ES-I3 (cell line): ENCODE data around the gene ANKRD11.

Experiments used
- H3K36me3 ChIP-seq: 2 replicates; pipeline ENCODE4 v1.6.1; 2013; ENCODE audit warnings: mild to moderate bottlenecking, low read length, control low read depth, moderate library complexity; ENCODE audit not compliant: insufficient read depth
- H3K4me1 ChIP-seq: 2 replicates; pipeline ENCODE4 v1.6.1; 2013; ENCODE audit warnings: mild to moderate bottlenecking, control low read depth, low read length; ENCODE audit not compliant: insufficient read depth
- H3K9ac ChIP-seq: 2 replicates; pipeline ENCODE4 v1.6.1; 2013; ENCODE audit warnings: low read depth, mild to moderate bottlenecking, low read length, moderate library complexity
- H3K9me3 ChIP-seq: 2 replicates; pipeline ENCODE4 v1.6.1; 2013; ENCODE audit warnings: mild to moderate bottlenecking, low read length, moderate library complexity; ENCODE audit not compliant: control insufficient read depth, insufficient read depth

ANKRD11 gene

GRCh38 chr16:89358030-89359005 is 132.0 kb downstream of the ANKRD11 start:
- no peak overlapping the region for H3K9ac ChIP-seq
- H3K36me3 ChIP-seq = peaks cover 17% of the 10 kb centered on the region
- H3K9me3 ChIP-seq = no peaks in the 10 kb centered on the region
- peaks cover 38% of the 10 kb centered on the region for H3K4me1 ChIP-seq

- Histone ChIP-seq H3K36me3 (peaks cover 17% of the 10 kb centered on the region), H3K9ac (no peak overlapping the region), H3K4me1 (peaks cover 37% of the 10 kb centered on the region), H3K9me3 (no peaks in the 10 kb centered on the region)
Measured at GRCh38 chr16:89357055-89357816, 133.1 kb downstream of the ANKRD11 start.

GRCh38 chr16:89355686-89356085 is 134.7 kb downstream of the ANKRD11 start:
- Histone ChIP-seq H3K4me1 (peaks cover 22% of the 10 kb centered on the region), H3K36me3 (peaks cover 9% of the 10 kb centered on the region; the same call in 1 of the 2 replicates), H3K9ac (no peak overlapping the region), H3K9me3 (no peaks in the 10 kb centered on the region)

GRCh38 chr16:89355007-89355406 is 135.4 kb downstream of the ANKRD11 start:
- no peak overlapping the region for H3K9ac ChIP-seq
- H3K9me3 ChIP-seq = no peaks in the 10 kb centered on the region
- 0 out of 2 replicates have a peak, but pooled peaks cover 2% of the 10 kb centered on the region for H3K36me3 ChIP-seq
- H3K4me1 ChIP-seq = peaks cover 17% of the 10 kb centered on the region; the same call in 1 of the 2 replicates

DNA sequence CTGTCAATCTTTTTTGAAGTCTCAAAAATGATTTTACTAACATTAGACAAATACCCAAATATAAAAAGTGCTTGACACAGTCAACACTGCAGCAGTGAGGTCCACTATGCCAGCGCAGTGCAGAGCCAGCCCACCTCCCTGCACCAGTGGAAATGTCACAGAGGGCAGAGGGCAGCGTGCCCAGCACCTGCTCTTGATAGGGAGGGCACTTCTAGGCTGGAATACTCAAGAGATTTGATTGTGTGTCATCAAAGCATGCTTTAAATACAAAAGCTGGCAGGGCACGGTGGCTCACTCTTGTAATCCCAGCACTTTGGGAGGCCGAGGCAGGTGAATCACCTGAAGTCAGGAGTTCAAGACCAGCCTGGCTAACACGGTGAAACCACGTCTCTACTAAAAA is 136.0 kb downstream of the ANKRD11 start:
- Histone ChIP-seq H3K9me3 (no peaks in the 10 kb centered on the region), H3K9ac (no peak overlapping the region), H3K4me1 (peaks cover 17% of the 10 kb centered on the region; the same call in 1 of the 2 replicates), H3K36me3 (no peaks in the 10 kb centered on the region)

- H3K36me3 ChIP-seq = no peaks in the 10 kb centered on the region
- H3K9me3 ChIP-seq = no peaks in the 10 kb centered on the region
- no peak overlapping the region for H3K9ac ChIP-seq
- peaks cover 14% of the 10 kb centered on the region; the same call in 1 of the 2 replicates for H3K4me1 ChIP-seq
Measured at GRCh38 chr16:89352091-89352681, 138.2 kb downstream of the ANKRD11 start.

- no peaks in the 10 kb centered on the region for H3K36me3 ChIP-seq
- no peaks in the 10 kb centered on the region for H3K9me3 ChIP-seq
- peaks cover 15% of the 10 kb centered on the region; the same call in 1 of the 2 replicates for H3K4me1 ChIP-seq
- H3K9ac ChIP-seq = no peak overlapping the region
Measured at GRCh38 chr16:89351645-89352044, 138.7 kb downstream of the ANKRD11 start.

DNA sequence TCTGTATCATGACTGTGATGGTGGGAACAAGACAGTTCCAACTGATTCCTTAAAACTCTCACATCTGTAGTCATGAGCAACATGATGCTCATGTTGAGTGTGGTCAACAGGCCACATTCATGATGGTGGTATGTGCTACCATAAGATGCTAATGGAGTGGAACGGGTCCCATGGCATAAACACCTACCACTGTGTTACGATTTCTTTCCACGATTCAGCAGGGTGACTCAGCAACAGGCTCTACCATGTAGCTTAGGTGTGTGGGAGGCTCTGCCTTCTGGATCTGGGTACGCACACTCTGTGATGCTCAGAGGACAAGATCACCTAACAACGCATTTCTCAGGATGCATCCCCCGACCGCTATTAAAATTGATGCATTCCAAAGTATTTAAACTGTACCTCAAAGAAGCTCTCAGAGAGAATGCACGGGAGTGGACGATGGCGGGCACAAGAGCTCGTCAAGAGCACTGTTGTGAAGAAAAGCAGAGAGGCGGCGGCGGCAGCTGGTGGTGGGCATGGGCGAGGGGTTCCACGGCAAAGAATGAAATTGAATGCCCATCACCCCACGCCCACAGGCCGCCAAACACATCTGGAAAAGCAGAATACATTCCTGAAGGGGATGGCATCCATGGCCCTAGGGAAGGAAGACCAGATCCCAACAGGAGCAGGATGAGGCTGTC is 139.5 kb downstream of the ANKRD11 start:
- Histone ChIP-seq H3K36me3 (no peaks in the 10 kb centered on the region), H3K4me1 (peaks cover 20% of the 10 kb centered on the region), H3K9ac (no peak overlapping the region), H3K9me3 (no peaks in the 10 kb centered on the region)

- Histone ChIP-seq H3K4me1 (peaks cover 24% of the 10 kb centered on the region), H3K9ac (no peak overlapping the region), H3K9me3 (no peaks in the 10 kb centered on the region), H3K36me3 (no peaks in the 10 kb centered on the region)
Measured at GRCh38 chr16:89349947-89350633, 140.3 kb downstream of the ANKRD11 start.

GRCh38 chr16:89347807-89348206 is 142.6 kb downstream of the ANKRD11 start:
- H3K36me3 ChIP-seq = no peaks in the 10 kb centered on the region
- peaks cover 24% of the 10 kb centered on the region for H3K4me1 ChIP-seq
- H3K9me3 ChIP-seq = no peaks in the 10 kb centered on the region
- H3K9ac ChIP-seq = no peak overlapping the region

DNA sequence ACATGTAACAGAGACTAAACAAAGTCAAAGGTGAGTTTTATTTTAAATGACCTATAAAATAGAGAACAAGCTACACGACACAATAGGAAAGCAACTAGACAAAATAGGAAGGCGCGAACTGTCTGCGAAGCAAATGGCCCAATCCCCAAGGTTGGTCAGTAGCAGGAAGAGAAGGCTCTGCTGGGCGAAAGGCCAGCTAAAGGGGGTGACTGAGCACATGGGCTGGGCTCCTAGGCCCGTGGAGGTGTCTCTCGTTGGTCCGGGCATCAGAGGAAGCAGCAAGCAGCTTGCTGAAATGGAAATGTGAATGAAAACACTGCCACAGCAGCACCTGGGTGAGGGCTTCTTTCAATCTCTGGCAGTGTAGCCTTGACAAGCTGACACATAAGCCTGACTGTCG is 143.5 kb downstream of the ANKRD11 start:
- H3K36me3 ChIP-seq = no peaks in the 10 kb centered on the region
- H3K9ac ChIP-seq = no peak overlapping the region
- peaks cover 19% of the 10 kb centered on the region for H3K4me1 ChIP-seq
- H3K9me3 ChIP-seq = no peaks in the 10 kb centered on the region

DNA sequence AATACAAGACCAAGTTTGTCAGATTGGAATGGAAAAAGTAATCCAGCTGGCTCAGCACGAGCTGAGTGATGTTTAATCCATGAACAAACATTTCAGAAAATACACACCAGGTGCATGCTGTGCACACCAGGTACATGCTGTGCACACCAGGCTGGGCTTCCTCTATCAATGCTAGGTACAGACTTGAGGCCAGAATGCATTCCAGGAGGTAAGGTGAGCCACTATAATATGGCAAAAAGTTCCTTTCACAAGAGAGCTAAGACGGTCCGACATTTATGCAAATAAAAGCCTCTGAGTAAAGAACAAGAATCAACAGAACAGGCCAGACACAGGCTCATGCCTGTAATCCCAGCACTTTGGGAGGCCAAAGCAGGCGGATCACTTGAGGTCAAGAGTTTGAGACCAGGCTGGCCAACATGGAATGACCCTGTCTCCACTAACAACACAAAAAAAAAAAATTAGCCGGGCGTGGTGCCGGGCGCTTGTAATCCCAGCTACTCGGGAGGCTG is 144.7 kb downstream of the ANKRD11 start:
- Histone ChIP-seq H3K36me3 (no peaks in the 10 kb centered on the region), H3K4me1 (peaks cover 19% of the 10 kb centered on the region), H3K9me3 (no peaks in the 10 kb centered on the region), H3K9ac (no peak overlapping the region)

DNA sequence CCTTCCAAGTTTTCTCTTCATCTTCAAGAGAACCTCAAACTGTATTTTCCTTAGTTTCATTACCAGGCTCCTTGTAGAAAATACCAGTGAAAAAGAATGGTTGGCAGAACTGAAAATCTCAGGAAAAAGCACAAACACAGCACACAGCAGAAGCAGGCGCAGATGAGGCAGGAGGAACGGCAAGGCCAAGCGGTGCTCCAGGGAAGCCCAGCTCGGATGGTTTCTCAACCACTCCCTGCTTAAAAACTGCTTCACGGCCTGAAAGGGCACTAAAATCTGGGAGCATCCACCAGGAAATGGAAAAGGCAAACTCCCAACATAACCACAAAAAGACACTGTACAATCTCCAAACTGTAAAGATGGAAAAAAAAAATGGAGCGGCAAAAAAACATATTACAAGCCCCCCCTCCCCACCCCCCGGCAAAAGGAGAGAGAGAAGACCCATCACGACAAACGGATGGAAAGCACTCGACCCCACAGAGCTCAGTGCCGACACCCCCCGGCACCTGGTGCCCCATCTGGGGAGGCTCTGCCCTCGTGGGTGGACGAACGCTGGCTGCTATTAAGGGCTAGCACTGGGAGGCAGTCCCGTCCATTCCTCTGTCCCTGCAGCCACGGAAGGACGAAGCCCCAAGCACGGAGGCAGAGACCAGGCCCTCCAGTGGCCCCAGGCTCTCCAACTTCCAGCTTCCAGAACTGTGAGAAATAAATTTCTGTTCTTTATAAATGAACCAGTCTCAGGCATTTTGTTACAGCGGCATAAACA is 145.3 kb downstream of the ANKRD11 start:
- Histone ChIP-seq H3K4me1 (peaks cover 19% of the 10 kb centered on the region), H3K9ac (no peak overlapping the region), H3K36me3 (no peaks in the 10 kb centered on the region), H3K9me3 (no peaks in the 10 kb centered on the region)
